HFF-Myc (cell line): ENCODE data around the gene MEIS2.

ENCODE experiments used
- DNase-seq: peaks from one replicate; pipeline ENCODE4 v3.0.0-alpha.2; 2011; ENCODE audit warnings: low read depth; ENCODE audit errors: extremely low read depth
- H3K4me3 ChIP-seq: replicated peaks from 2 replicates; pipeline ENCODE4 v1.5.1; 2011; ENCODE audit warnings: low read depth, mild to moderate bottlenecking, control low read depth, low read length
- TF ChIP-seq, protein P1 (sequence below): IDR thresholded peaks from 2 replicates; pipeline ENCODE4 v1.5.1; 2012; ENCODE audit warnings: mild to moderate bottlenecking, low read depth, low read length, control low read depth; ENCODE audit errors: missing control alignments

Gene MEIS2

GRCh38 chr15:37014566-37014965 lies 85.8 kb downstream of the MEIS2 start:
- TF ChIP-seq, protein P1, sequence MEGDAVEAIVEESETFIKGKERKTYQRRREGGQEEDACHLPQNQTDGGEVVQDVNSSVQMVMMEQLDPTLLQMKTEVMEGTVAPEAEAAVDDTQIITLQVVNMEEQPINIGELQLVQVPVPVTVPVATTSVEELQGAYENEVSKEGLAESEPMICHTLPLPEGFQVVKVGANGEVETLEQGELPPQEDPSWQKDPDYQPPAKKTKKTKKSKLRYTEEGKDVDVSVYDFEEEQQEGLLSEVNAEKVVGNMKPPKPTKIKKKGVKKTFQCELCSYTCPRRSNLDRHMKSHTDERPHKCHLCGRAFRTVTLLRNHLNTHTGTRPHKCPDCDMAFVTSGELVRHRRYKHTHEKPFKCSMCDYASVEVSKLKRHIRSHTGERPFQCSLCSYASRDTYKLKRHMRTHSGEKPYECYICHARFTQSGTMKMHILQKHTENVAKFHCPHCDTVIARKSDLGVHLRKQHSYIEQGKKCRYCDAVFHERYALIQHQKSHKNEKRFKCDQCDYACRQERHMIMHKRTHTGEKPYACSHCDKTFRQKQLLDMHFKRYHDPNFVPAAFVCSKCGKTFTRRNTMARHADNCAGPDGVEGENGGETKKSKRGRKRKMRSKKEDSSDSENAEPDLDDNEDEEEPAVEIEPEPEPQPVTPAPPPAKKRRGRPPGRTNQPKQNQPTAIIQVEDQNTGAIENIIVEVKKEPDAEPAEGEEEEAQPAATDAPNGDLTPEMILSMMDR: no peak
- no peak for DNase-seq
- H3K4me3 ChIP-seq: no peak overlapping the region

DNA sequence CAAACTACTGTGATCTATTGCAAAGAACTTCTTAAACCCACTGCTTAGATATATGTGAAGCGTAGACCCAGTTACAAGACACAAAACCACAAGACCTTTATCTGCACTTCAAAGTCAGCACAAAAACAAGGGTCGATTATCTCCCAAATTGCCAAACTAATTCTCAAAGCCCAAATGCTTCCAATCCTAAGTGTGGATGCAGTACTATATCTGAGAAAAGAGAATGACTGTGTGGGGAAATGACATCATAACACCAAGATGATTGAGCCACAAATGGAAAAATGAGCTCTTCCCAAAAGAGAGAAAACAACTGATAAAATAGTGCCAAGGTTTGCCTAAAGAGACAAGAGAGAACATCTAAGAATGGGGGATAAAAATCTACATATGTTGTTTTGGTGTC lies 86.2 kb downstream of the MEIS2 start:
- no peak for DNase-seq
- TF ChIP-seq, protein P1: no peak
- H3K4me3 ChIP-seq: no peak overlapping the region

- no peak for DNase-seq
- TF ChIP-seq, protein P1: no peak
- H3K4me3 ChIP-seq: no peak overlapping the region
Measured at GRCh38 chr15:37010595-37010994, 89.8 kb downstream of the MEIS2 start.

GRCh38 chr15:37009288-37009687 lies 91.1 kb downstream of the MEIS2 start:
- DNase-seq: no peak
- no peak overlapping the region for H3K4me3 ChIP-seq
- TF ChIP-seq, protein P1: no peak

DNA sequence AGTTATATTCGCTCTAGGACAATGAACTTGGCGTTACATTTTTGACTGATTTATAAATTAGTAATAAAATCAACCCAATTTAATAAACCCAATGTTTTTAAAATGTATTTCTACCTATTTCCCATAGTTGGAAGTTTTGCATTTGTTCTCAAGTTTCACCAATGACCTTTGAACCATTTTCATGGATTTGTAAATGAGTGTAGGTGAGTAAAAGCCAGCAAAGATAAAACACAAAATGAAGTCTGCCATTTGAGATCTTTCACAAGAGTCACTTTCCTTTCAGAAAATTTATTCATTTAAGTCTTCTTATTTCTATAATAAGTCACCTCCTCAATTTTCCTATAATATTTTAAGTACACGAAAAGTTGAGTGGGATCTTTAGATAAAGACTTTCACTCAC lies 92.1 kb downstream of the MEIS2 start:
- TF ChIP-seq, protein P1: no peak
- no peak overlapping the region for H3K4me3 ChIP-seq
- DNase-seq: no peak

- no peak overlapping the region for H3K4me3 ChIP-seq
- no peak for DNase-seq
- TF ChIP-seq, protein P1: no peak
Measured at GRCh38 chr15:37007301-37007700, 93.0 kb downstream of the MEIS2 start.

DNA sequence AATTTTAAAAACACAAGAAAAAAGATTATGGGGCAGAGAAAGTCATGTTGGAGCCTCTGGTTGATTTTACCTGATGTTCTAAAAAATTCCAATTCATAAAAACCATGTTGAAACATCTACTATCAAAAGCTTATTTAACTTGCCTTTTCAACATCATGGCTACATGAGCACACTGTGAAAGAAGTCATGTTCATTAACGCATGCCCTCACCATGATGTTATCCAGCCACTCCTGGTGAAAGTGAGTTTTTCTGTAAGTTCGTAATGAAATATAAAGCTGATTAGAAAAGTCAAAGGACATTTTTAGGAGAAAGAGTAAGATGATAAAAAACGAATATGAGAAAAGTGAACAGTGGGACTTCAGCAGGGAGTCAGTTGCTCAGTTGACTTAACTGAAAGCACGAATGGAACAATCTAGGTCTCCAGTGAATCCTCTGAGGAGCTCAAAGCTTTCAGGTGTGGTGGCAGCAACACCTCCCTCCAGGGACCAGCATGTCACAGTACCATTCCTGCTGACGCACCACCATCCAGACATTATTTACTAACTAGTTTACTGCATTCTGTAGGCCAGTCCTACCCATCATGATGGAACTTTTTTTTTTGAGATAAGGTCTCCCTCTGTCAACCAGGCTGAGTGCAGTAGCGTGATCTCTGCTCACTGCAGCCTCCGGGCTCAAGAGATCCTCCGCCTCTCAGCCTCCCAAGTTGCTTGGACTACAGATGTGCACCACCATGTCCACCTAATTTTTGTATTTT lies 95.2 kb downstream of the MEIS2 start:
- no peak overlapping the region for H3K4me3 ChIP-seq
- DNase-seq: no peak
- TF ChIP-seq, protein P1: no peak
